IMR-90 (cell line): Measurements from ENCODE around the gene OAS1.

Experiments used
- BHLHE40 ChIP-seq: fragments of 150-350 bp; IDR thresholded peaks from 2 replicates; pipeline ENCODE4 v1.6.1; 2016; ENCODE audit warnings: mild to moderate bottlenecking, low read depth, low read length
- CEBPB ChIP-seq: IDR thresholded peaks from 2 replicates; pipeline ENCODE4 v1.6.1; 2012; ENCODE audit warnings: low read depth, low read length, improper control_type of control experiment
- CTCF ChIP-seq: conservative IDR thresholded peaks from 2 replicates; pipeline ENCODE4 v1.5.1; 2012; ENCODE audit warnings: mild to moderate bottlenecking, low read depth, low read length, improper control_type of control experiment
- MAFK ChIP-seq: IDR thresholded peaks from 2 replicates; pipeline ENCODE4 v1.6.1; 2012; ENCODE audit warnings: low read depth, low read length, improper control_type of control experiment
- MAZ ChIP-seq: IDR thresholded peaks from 2 replicates; pipeline ENCODE4 v1.6.1; 2012; ENCODE audit warnings: low read depth, mild to moderate bottlenecking, low read length, improper control_type of control experiment, moderate library complexity, borderline replicate concordance
- MXI1 ChIP-seq: IDR thresholded peaks from 2 replicates; pipeline ENCODE4 v1.6.1; 2012; ENCODE audit warnings: low read depth, mild to moderate bottlenecking, low read length, moderate library complexity, borderline replicate concordance
- POLR2A ChIP-seq: IDR thresholded peaks from 2 replicates; pipeline ENCODE4 v1.6.1; 2012; ENCODE audit warnings: mild to moderate bottlenecking, low read depth, low read length
- RAD21 ChIP-seq: IDR thresholded peaks from 2 replicates; pipeline ENCODE4 v1.6.1; 2012; ENCODE audit warnings: low read length, improper control_type of control experiment
- RFX5 ChIP-seq: IDR thresholded peaks from 2 replicates; pipeline ENCODE4 v1.8.0; 2012; ENCODE audit warnings: low read depth, mild to moderate bottlenecking, low read length, moderate library complexity
- SMC3 ChIP-seq: fragments of 150-350 bp; IDR thresholded peaks from 2 replicates; pipeline ENCODE4 v1.6.1; 2016; ENCODE audit warnings: low read depth, mild to moderate bottlenecking, antibody characterized with exemption, low read length, moderate library complexity

GRCh38 chr12:112950701-112951100 lies 43.9 kb downstream of the OAS1 start:
- TF ChIP-seq POLR2A (no peak), MAFK (no peak), CTCF (no peak), SMC3 (no peak), BHLHE40 (no peak), RAD21 (no peak), MAZ (no peak), RFX5 (no peak), CEBPB (no peak), MXI1 (no peak)
